Measurements from ENCODE around the gene ZIC2.

DNA sequence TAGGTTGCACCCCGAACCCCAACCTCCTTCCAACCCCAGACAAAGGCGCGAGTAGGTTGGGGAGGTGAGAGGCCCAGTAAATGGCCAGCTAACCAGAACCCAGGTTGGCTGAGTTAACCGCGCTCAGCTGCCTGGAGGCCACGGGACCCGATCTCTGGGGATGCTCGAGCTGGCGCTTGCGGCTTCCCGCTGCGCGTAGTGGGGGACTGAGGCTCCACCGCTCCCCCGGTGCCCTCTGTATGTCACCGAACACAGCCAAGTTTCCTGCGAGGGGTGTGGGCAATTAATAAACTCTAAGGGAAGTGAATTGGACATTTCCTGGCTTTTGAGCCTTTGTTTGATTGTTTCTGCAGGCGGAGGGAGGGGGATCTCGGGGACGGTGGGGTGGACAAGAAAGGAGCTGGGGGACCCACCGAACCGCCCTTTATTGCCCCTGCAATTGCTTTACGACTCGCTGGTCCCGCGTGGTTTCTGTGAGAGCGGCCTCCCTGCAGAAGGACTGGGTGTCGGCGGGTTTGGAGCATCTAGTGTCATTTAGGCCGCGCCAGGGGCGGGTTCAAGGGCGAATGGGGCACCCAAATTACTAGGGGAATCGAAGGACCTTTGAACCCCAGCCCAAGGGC, 6.5 kb upstream of the ZIC2 start:
- TF ChIP-seq, protein P1, sequence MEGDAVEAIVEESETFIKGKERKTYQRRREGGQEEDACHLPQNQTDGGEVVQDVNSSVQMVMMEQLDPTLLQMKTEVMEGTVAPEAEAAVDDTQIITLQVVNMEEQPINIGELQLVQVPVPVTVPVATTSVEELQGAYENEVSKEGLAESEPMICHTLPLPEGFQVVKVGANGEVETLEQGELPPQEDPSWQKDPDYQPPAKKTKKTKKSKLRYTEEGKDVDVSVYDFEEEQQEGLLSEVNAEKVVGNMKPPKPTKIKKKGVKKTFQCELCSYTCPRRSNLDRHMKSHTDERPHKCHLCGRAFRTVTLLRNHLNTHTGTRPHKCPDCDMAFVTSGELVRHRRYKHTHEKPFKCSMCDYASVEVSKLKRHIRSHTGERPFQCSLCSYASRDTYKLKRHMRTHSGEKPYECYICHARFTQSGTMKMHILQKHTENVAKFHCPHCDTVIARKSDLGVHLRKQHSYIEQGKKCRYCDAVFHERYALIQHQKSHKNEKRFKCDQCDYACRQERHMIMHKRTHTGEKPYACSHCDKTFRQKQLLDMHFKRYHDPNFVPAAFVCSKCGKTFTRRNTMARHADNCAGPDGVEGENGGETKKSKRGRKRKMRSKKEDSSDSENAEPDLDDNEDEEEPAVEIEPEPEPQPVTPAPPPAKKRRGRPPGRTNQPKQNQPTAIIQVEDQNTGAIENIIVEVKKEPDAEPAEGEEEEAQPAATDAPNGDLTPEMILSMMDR (IDR thresholded peaks at IDR 0.05): no peak
- peak; percentile 32 for TF ChIP-seq EZH2phosphoT487 (IDR thresholded peaks at IDR 0.05)
- TF ChIP-seq EZH2 (IDR thresholded peaks at IDR 0.05): peak; percentile 4

Data from neural progenitor cell (in vitro differentiated cells).